GM18861 (cell line): ENCODE results near the gene RPS4Y1.

Source experiments
- ATAC-seq: cut with Tn5 transposase; IDR thresholded peaks from one replicate; pipeline ENCODE4 v1.9.1; 2021; ENCODE audit not compliant: unreplicated experiment

RPS4Y1 gene

GRCh38 chrY:2874211-2874610, 32.8 kb downstream of the RPS4Y1 start:
- ATAC-seq = no peak

- ATAC-seq = no peak
Observed at GRCh38 chrY:2883561-2883960, 42.2 kb downstream of the RPS4Y1 start.

GRCh38 chrY:2885880-2886279, 44.5 kb downstream of the RPS4Y1 start:
- ATAC-seq = no peak

GRCh38 chrY:2887386-2887785, 46.0 kb downstream of the RPS4Y1 start:
- no peak for ATAC-seq

GRCh38 chrY:2887955-2888354, 46.6 kb downstream of the RPS4Y1 start:
- ATAC-seq = no peak

GRCh38 chrY:2893471-2893870, 52.1 kb downstream of the RPS4Y1 start:
- ATAC-seq = no peak

- no peak for ATAC-seq
Observed at GRCh38 chrY:2896050-2896449, 54.6 kb downstream of the RPS4Y1 start.

GRCh38 chrY:2907356-2907755, 66.0 kb downstream of the RPS4Y1 start:
- no peak for ATAC-seq

GRCh38 chrY:2913066-2913815, 71.8 kb downstream of the RPS4Y1 start:
- ATAC-seq = no peak
